GM18502 (cell line): Measurements from ENCODE around the gene GHR.
A peak's percentile ranks its signal among the peaks of the same experiment; 100 is the strongest.

Source experiments
- ATAC-seq: cut with Tn5 transposase; IDR thresholded peaks from one replicate; pipeline ENCODE4 v1.9.1; 2021; ENCODE audit warnings: mild to moderate bottlenecking; ENCODE audit not compliant: unreplicated experiment, poor library complexity

The GHR gene

DNA sequence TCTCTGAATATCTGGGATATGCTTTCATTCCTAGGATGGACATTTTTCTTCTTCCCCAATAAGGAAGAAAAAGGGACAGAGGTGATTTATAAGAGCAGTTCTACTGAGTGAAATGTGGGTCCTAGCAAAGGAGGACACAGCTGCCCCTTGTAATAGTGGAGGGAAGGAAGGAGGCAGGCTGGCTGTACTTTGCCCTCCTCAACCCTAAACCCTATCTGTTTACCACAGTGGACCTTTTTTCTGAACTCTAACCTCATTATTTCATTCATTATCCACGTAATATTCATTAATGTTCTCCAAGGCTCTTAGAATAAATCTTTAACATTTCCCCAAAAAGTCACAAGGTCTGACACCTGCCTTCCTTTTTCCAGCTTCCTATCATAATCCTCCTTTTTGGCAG, 37.8 kb downstream of the GHR start:
- no peak for ATAC-seq

DNA sequence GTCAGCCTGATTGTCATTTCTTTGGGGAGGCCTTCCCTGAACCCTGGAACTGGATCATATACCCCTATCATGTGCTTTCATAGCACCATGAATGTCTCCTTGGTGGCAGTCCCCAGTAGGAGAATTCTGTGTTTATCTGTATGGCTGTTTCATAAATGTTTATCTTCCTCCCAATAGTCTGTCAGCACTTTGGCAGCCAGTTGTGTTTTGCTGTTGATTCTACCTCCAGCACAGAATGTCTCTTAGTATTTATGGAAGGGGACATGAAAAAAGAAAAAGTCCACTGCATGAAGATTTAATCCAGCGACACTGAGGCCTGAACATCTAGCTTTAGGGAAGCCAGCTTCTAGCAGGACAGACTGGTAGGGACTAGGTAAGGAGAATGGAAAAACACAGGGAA, 38.3 kb downstream of the GHR start:
- no peak for ATAC-seq

DNA sequence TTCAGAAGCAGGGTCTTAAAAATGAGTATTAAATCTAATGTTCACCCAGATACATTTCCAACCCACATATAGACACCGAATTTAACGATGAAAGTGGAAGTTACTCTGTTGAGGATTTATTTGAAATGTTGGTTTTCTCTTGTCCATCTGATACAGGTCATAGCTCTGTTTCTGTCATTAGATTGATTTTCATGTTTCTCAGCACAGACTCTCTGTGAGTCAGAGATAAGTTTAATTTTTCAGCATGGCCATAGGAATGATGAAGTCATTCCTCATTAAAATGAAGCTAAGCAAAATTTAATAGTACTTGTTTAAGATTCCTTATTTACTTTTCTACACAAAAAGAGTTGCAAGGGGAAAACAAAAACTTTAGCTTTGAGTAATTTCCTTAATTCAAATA, 38.8 kb downstream of the GHR start:
- ATAC-seq, result no peak

DNA sequence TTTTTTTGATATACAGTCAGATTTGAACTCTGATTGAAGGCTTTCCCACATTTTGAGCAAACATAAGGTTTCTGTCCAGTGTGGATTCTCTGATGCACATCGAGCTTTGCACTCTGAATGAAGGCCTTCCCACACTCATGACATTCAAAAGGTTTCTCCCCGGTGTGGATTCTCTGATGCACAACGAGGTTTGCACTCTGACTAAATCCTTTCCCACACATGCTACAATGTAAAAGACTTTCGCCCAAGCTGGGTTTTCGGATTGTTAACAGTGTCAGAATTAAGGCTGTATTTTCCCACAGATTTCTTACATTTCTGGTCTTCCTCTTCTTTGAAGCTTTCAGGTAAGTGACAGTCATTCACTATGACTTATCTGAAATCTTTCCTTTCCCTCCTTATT, 44.3 kb downstream of the GHR start:
- ATAC-seq, result no peak

DNA sequence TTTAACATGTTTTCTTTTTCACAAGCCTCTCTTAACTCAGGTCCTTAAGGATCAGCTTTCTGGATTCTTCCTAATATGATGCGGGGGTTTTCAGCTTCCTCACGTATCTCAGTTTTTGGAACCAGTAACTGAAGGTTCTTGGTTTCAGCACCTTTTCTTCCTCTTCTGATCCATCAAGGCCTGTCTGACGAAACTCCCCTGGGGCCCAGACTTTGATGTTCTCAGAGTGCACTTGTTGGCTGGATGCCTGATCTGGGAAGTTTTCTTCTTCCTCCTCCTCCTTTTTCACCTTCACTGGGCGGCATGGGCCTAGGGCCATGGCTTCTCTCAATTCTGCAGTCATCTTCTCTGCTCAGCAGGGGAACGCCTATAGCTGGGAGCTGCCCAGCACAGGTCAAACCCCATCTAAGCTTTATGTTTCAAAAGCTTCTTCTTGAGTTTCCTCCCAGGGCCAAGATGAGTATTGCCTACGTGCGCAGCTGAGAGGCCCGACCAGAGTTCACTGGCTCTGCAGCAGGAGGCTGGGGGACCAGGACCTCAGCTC, 44.8 kb downstream of the GHR start:
- no peak for ATAC-seq

DNA sequence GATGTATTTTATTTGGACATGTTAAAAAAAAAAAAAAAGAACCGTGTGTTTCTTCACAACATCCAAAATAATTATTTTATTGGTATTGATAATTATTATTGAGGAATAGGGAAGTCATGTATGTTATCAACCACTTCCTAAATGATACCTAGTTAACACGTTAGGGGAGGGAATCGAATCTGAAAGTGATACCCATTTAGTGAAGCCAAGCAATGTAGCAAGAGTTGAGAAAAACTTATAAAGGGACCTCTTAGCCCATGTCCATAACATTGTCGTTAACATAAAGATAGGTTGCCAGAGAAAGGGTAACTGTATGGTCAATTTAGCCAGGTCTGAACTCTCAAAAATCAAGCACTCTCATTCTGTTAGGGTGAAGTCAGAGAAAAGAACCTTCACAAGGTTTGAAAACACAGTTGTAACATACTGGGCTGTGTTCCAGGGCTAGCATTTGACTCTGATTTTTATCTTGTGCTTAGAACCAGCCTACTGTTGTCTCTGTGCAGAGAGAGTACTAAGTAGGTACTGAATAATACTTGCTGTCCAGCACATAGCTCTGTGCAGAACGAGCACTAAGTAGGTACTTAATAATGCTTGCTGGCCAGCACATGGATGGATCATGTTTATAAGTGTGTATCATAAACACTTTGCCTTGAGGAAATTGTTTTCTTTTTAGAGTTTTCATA, 60.4 kb downstream of the GHR start:
- ATAC-seq, result peak; percentile 90

DNA sequence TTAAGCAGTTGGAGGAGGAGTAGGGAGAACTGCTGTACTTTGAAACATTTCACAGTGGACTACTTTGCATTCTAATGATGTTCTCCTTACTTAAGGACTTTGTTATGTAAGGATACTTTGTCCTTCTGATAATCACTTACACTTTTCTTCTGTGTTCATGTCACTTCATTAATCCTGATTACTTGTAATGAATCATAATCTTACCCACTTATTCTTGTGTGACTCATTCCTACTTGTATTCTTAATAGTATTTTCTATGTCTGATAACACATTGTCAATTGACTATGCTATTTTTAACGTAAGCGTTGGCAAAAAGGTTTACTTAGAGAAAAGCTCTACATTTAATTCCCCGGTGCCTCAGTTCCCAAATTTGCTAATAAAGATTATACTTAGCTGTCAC, 63.8 kb downstream of the GHR start:
- no peak for ATAC-seq

DNA sequence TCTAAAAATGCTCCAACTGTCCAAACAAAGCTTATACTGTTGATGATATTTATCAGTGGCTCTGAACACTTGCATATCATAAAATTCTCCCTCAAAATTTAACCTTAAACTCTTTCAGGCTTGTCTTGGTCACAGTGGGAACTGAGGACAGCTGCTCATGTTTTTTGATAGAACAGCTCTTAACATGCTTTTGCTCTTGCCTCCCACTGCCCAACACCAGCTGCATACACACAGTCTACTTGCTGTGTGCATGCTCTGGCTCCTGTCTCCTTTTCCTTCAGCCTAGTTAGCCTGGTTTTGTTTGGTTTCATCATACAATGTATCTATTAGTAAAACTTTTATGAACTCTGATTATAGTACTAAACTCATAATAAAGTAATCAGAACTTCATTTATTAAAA, 64.6 kb downstream of the GHR start:
- ATAC-seq, result no peak

DNA sequence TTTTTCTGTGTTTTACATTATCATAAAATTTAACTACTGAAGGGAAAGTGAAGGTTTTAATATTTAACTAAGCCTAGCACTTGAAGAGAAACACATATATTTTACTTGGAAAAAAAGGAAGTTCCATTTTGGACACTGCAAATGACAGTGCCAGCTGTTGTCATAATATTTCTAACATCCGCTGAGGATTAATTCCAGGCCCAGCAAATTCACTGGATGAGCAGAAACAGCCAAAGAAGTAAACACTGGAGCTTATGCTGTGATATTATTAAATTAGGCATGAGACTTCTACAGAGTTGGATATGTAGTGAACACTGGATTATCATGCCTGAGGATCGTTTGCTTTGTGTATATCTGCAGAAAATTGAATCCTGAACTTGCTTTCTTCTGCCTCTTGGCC, 67.6 kb downstream of the GHR start:
- ATAC-seq, result no peak

DNA sequence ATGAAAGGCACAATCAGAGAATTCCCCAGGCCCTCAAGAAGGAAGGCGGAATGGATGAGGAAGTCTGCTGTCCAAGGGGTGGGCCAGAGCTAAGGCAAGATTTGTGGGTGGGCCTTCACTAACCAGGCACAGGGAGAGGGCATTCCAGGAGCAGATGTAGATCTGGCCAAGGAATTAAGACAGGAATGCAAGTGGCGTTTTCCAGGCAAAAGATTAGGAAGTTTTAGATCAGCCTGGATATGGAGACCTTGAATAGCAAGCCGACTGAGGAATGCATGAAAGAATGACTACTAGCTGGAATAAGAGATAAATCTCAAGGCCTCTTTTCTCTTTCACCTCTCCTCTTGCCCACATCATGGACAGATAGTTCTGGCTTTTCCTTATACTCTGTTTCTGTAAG, 68.5 kb downstream of the GHR start:
- ATAC-seq, result no peak

DNA sequence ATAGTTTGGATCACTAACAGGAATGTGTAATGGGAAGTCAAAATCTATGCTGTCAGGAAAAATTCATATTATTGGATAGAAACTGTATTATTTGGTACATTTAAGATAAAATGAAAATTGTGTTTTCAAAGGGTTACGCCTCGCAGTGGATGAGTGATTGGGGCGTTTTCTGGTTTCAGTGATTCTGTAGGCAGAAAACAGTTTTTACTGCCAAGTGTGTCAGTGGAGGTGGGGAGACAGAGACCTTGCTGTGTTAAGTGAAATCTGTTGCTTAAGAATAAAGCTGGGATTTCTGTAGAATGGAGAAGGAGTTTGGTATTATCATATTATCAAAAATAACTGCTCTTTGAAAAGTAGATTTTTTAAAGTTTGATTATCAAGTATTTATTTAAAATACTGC, 69.7 kb downstream of the GHR start:
- ATAC-seq, result no peak

DNA sequence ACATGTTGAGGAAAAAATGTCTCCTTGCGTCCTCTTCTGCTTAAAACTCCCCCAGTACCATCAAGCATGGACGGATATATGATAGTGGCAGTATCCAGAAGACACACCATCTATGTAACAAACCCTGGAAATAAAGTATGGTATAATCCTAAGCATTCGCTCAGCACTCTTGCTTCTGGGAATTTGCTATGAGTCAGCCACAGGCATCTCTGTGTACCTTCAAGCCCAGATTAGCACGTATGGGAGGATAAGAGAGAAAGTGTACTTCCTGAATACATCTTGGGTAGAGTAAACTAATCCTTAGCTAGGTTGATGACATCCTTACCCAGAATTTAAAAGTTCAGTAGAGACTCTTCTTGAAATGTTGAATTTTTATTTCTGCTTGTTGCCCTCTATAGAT, 71.2 kb downstream of the GHR start:
- ATAC-seq, result no peak

DNA sequence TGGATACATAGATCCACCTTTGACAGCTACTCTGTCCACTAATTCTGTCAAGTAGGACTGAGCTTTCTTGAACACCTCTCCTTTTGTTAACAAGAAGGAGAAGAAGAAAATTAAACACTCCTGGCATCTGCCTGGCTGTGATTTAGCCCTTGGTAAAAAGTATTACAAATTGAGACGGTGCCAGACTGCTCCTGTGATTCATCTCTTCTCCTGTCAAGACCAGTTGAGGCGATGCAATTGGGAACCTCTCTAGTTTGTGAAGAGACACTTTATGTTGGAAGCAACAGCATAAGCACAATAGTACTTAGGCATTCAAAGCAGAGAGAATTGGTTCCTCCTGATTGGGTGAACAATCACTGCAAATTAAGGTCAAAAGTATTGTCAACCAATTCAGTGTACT, 72.7 kb downstream of the GHR start:
- no peak for ATAC-seq

DNA sequence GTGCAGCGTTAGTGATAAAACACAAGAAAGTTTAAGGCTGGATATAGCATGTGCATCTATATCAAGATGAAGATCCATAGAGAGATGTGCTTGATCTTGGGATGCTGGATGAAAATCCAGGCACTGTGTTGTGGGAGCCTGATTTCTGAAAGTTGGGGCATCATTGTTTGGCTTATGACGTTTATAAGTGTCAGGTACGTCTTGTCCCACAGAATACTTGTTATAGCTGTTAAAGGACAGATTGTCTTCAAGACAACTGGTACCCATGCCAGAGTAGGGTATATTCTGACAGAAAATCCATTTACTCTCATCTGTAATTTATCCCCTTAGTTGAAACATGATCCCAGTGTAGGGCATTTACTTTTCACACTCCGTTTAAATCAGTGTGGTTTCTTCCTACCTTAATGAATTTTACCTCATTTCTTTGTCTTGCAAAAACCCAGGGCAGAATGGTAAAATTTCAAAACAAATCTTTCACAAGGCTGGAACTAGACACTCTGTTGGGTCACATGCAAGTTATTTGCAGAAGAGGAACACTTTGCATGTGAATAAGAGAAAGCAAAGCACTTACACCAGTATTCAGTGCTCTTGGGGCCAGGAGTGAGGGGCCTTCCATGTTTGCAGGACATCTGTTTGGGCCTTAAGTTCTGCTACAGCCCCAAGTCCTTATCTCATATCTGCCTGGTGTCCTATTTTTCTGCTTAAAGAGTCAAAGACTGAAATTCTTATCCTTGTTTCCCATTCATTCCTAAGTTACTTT, 73.3 kb downstream of the GHR start:
- ATAC-seq, result no peak

DNA sequence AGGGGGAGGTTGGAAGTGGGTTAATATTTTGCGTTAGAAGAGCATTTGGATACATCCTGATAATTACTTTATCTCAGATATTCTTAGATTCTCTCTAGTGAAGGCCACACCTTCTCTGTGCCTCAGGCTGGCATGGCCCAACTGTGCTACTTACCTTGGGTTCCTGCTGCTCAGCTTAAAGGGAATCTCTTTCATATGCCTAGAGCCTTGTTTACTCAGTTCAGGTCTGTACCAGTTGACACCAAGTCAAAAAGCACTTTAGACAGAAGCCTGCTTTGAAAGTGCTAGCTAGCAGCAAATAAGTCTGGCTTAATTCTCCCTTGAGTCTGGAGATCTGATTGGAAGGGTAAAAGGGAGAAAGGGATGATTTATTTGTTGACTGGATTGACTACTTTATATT, 74.8 kb downstream of the GHR start:
- no peak for ATAC-seq

DNA sequence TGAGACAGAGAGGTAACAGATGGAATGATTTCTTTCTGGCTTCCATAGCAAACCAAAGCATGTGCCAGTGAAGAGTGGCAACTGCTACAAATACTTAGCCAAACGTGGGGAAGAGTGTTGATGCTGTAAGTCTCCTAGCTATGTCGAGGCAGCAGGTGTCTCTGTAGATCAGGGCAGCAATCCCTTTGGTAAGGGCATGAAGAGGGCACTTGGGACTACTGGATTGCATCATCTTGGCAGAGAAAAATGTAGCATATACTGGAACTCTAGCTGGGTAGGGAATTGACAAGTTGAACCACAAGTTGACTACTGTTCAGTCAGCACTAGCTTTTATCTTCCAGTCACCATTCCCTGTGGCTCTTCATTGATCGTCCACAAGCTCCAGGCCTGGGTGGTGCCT, 75.8 kb downstream of the GHR start:
- no peak for ATAC-seq

DNA sequence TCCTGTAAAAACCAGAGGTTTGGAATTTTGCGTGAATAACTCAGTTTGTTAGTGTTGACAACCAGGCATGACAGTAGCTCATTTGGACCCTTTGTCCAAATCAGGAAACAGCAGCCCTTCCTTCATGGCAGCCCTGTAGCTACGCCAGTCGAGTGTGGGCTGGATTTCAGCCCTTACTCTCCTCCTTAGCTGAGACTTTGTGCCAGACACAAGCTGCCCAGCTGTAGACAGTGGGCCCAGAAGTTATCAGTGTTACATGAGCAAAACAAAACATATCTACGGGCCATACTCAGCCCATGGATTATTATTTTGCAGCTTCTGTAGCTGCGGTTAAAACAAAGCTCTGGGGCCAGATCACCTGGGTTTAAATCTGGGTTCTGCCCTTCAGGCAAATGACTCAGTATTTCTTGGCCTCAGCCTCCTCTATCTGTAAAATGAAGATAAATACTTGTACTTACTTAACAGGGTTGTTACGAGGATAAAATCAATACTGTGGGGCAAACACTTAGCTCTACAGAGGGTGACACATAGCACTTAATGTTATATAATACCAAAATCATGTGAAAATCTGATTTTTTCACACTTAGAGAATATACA, 76.9 kb downstream of the GHR start:
- no peak for ATAC-seq

DNA sequence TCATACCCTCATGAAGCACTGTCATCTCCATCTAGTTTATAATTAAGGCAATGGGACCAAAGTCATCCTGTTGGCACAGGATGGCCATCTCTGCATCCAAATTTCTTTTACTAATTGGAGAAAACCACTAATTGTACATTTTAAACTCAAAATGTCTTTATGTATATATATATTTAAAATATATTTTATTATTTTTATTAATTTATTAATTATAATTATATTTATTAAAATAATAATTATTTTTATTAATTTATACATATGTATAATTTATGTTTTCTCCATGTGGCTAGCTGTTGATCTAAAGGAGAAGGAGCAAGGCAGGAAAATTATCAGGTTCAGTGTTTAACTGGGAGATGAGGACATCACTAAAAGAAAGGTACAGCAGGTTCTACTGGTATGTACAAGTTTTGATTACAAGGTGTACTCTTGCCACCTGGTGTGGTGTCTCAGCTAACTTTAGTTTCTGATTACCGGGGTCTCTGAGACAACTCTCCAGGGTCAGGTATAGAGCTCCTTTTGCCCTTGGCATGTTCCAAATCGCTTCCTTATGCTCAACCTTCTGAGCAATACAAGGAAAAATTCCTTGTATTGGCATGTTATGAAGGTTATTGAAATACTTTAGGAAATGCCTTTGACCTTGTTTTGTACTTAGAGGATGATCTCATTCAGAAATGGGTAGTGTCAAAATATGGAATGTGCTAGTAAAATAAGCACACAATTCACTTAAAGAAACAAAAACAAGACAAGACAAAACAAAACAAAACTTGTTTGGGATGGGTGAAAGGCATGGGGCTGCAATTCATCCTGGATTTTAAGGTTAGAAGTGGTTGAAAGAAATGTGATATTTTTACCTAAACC, 79.6 kb downstream of the GHR start:
- no peak for ATAC-seq

DNA sequence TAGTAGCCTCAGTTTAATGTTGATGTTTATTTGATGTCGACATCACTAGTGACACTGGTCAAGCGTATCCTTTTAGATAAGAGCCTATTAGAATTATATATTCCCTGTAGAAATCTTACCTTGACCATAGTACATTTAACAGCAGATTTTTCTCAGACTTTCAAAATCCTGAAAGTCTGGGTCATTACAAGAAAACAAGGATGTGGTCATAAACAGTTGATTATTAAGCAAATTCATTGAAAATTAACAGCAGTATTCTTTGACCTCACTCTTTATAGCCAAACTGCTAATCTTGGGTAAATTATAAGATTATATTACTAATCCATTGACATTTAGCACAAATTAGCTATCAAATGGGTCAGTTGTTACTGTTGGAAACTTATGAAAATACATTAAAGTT, 83.4 kb downstream of the GHR start:
- no peak for ATAC-seq

DNA sequence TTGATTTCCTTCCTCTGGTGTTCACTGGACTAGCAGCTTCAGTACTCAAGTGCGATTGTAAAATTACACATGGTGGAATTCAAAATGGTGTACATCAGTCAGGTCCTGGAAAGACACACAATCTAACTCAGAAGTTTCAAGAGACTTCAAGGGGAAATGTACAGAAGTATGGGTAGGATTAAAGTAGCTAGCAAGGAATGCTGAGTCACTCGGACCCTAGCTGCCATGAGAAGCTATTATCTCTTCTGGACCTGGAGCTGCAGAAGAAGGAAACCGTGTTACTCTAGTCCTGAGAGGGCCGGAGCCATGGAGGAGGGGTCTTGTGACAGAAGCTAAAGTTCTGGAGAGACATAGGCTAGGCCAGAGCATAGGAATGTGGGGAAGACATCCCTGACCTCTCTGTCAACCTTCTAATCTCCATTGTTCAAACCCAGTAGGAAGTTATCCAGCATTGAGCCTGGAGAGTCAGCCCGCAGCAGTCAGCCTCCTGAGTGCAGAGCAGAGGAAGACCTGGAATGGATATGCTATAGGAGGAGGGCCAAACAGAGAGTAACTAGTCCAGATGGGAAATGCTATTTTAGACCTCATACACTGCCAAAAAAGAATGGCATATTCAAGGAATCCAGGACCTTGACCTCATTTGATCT, 84.3 kb downstream of the GHR start:
- no peak for ATAC-seq
